ENCODE results near the gene ANKS1A.

ANKS1A gene

DNA sequence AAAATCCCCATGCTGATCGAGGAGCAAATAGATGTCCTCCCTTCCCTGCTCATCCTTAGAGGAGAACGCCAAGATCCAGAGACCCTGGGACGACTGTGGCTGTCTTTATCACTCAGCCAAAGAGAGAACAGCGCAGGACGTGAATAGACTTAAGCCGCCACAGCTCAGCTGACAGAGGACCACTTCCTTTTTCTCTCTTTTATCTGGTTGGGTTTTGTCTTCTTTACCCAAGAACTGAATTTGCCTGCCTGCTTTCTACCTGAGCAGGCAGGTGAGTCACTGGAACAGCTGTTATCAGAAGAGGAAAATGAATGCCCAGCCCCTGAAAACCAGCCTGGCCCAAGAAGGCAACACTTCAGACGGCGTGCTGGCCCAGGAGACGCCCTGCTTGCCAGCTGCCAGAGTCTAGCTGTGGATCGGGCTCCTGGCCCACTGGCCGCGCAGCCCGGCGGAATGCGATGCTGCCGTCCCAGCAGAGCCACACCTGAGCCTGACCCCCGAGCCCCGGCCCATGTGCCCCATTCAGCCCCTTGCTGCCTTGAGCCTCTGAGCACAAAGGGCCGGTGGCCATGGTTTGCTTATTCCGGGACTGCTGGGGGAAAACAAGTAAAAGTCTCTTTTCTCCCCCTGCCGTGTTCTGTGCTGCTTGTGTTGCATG, 169.9 kb downstream of the ANKS1A start:
- DNase-seq: no peak

DNA sequence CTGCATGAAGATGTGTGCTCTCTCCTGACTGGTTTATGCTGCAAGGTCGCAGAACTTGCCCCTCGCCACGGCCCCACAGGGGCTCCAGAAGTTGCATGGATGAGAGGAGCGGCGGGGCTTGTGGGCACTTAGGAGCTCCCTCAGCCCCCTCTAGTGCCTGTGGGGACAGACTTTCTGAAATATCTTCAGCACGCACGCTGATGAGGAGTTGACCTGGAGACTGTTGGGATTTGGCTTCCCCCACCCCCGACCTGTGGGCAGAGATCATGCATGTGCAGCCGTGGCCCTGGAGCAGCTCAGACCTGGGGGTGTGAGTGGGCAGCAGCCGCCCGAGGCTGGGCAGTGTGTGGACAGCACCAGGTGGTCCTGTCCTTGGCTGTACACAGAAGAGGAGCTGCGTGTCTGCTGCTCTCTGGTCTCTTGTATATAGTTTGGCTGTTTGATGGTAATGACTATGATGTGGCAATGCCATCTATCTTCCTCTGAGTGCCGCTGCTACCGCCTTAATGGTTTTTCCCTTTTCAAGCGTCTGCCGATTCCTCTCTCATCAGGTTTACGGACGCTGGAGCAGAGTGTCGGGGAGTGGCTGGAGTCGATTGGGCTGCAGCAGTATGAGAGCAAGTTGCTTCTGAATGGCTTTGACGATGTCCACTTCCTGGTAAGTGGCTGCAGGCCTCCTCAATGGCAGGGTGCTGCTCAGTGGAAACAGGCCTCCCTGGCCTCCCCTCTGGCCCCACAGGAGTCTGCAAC, 170.7 kb downstream of the ANKS1A start:
- no peak for DNase-seq

DNA sequence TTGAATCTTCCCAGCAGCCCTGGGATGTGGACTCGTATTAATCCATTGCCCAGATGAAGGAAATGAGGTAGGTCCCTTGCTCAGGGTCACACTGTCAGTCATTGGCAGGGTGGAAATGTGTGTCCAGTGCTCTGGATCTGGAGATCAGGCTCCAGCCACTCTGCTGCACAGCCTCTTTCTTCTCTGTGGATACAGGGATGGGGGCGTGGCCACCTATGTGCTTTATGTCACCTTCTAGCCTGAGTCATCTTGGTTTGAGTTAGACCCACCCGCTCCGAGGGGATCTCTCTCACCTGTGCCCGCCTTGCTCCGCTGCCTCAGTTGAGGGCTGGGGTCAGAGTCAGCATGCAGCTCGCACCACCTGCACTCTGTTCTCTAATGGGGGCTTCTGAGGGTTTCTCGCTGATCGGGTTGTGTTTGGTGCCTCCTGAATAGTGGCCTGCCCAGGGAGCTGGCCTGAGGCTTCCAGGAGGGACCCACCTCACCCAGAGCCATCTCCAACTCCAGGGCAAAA, 172.1 kb downstream of the ANKS1A start:
- no peak for DNase-seq

DNA sequence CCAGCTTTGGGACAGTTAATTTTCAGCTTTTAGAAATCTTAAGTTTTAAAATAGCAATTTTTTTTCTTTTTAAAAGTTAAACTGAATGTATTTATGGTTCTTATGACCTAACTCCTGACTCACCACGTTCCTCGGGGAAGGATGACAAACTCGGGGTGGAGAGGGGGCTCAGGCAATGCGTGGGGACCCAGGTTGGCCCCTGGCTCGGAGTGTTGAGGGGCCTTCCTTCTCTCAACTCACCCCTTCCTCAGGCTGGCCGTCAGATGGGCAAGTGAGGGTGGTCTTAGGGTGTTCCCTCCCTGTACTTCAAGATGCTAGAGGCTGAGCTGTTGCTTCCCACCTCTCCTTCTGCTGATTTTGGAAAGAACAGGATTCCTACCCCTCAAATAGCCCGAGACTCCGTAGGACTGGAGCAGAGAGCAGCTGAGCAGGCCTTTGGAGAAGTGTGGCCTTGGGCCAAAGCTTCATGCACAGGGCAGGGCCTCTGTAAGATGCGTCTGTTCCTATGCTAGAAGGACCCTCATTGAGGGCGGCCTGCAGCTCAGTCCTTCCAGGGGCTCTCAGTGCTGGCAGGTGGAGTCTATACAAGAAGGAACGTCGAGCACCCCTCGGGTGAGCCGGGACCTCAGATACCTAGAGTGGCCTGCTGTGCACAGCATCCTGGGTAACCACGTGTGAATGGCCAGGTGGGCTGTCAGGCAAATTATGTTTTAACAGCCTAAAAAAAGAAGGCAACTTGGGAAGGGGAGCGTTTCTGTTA, 172.8 kb downstream of the ANKS1A start:
- DNase-seq: no peak

DNA sequence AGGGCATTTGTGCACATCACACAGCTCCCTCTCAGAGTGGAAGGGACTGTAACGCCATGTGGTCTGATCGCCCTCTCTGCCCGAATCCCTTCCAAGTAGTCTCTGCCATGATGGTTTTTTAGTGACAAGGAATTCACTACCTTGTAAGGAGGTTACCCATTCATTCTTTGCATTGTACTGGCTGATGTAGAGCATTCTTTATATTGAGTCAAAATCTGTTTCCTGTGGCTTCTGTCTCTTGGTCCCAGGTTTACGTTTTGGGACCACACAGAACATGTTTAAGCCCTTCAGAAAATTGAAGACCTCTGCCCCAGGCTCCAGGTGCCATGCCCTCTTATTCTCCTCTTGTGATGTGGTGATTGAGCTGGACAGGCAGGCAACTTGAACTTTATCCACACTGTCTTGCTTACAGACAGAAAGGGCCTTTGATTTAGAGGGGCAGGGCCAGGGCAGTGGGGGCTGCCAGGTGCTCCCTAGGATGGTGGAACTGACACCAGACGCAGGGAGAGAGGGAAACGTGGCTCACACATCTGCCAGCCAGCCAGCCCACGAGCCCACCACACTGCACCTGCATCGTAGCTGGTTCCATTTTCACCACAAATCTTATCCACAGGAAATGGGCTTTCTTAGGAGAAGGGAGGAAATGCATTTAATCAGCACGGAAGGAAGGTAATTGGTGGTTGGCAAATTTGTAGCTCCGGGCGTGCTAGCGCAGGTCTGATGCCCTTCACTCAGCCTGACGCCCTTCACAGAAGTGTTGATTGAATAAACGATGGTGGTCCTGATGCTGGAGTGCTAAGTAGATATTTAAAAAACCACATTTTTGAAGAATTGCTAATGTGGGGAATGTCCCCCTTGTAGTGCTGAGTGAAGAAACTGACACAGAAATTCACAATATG, 173.9 kb downstream of the ANKS1A start:
- DNase-seq: no peak

DNA sequence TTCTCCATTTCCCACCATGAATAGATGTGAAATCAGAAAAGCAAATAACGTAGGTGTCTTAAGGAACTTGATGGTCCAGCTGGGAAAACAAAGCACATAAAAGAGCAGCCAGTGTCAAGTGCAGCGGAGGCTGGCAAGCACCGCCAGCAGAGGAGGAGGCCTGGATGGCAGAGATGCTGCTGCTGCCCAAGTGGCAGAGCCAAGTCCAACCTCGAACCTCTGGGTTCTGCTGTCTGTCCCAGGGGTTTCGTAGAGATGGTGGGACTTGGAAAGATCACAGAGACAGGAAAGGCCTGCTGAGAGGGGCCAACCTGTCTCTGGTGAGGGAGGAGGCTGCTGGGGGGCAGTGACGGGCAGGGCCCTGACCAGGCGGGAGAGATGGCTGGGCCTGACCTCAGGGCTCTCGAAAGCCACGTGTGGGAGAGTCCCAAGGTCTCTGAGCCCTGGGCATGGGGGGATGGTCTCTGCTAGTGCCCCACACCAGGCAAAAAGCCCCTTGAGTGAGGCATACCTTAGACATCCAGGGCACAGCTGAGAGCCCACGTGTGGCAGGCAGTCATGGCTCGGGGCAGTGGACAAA, 174.7 kb downstream of the ANKS1A start:
- no peak for DNase-seq

DNA sequence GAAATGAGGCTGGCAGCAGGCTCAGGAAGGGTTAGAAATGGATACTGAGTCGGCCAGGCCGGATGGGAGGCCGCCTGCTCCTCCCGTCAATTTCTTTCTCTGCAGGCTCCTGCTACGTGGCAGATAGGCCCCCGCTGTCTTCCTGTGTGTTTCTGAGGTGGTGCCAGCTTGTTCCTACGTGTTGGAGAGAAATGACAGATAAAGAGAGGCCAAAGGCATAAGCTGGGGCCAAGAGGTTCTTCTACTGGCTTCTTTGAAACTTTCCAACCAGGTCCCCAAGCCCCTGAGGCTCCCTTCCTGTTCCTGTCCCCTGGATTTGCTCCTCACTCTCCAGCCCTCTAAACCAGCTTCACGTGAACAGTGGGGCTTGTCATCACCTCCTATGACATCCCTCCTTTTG, 175.2 kb downstream of the ANKS1A start:
- no peak for DNase-seq

DNA sequence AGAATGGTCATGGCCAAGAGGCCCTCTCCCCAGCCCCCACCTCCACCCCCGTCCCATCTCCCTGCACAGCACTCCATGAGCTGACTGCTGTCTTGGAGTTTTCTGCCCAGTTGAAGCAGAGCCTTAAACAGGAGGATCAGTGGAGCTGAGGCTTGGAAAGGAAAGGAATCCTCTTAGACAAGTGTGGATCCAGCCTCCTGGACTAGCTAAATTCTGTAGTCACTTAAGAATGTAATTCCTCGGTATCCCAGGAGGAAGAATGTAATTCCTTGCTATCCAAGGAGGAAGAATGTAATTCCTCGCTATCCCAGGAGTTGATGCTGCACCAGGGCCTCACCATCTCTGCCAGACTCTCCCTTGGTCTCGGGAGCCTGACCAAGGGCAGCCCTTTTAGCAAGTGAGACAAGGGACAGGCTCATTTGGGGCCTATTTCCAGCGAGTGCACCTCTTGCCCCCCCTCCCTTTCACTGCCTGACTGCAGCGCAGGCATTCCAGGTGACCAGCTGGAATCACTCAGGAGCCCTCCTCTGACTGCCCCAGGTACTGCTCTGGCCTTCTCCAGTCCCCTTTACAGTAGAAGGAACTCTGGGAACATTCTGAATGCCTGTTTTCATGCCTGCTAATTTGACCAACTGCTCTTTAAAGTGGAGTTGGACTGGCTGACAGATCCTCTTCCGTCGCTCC, 175.8 kb downstream of the ANKS1A start:
- no peak for DNase-seq

DNA sequence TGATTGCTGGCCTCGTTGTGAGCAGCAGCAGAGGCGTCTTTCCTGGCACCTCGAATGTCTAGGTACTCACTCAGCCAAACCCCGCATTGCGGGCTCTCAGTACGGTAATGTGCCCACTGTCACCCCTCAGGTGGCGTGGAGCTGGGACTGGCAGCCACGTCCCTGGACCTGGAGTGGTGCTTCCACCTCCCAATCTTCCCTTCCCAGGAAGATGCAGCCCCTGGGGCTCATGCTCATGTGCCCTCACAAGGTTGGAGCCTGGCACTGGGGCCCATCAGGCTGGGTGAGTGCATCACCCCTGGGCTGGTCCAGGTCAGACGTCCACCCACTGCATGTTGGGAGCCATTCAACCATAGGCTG, 176.4 kb downstream of the ANKS1A start:
- DNase-seq: no peak

DNA sequence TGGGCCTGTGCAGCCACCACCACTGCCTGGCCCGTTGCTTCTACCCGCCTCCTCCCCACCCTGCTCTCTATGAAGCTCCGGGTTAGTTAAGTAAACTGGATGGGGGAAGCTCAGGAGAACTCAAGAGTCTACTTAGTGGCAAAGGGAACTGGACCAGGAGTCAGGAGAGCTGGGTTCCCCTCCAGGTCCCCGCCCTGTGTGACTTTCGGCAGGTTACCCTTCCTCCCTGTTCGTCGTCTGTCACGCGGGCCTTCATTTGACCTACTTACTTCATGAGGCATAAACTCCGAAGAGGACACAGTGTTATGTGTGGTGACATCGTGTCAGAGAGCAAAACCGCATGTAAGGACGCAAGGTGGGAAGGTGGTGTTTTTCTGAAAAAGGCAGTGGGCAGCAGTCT, 176.8 kb downstream of the ANKS1A start:
- no peak for DNase-seq

DNA sequence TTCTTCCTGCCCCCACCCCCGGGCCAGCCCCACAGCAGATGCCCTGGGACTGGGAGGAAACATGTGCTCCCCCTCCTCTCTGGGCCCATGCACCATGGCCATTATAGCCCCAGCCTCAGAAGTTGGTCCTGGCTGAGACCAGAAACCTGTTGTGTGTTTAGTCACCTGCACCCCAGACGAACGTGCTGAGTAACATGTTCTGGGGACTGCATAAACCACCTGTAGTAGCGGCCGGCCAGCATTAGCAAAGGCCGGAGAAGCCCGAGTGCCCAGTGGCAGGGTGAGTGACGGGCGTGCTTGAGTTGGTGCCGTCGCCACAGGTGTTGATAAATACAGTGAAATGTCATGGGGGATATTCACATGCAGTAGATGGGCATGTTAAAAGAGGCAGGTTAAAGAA, 178.2 kb downstream of the ANKS1A start:
- DNase-seq: no peak

DNA sequence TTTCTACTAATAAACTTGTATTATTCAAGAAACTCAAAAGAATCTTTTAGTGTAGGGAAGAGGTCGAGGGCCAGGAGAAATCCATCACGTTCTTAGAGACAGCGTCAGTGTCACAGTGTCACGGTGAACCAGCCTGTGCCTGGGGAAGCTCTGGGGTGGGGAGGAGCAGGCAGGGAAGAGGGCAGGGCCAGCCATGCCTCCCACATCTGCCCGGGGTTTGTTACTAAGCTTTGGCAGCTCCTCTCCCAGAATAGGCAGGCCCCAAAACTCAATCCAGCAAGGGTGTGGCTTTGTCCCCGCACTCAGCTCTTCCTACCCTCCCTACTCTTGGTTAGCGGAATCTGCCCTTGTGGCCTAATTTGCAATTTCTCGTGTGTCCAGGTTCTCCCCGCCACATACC, 179.2 kb downstream of the ANKS1A start:
- DNase-seq: no peak

DNA sequence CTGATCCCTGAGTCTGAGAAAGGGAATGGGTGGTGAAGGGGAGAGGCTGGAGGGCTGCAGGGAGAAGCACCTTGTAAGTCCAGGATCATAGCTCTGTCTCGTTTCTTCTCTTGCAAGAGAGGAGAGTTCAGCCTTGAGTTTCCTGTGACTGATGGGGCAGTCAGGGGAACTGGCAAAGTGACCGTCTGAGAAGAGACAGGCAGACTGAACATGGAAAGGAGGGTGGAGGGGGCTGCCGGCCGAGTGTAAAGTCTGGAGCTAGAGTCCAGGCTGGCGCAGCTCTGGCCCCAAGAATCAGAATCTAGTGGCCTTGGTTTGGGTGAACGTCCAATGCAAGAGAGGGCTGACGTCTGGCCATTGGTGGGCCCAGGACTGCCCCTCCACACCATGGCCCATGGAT, 179.6 kb downstream of the ANKS1A start:
- DNase-seq: no peak

DNA sequence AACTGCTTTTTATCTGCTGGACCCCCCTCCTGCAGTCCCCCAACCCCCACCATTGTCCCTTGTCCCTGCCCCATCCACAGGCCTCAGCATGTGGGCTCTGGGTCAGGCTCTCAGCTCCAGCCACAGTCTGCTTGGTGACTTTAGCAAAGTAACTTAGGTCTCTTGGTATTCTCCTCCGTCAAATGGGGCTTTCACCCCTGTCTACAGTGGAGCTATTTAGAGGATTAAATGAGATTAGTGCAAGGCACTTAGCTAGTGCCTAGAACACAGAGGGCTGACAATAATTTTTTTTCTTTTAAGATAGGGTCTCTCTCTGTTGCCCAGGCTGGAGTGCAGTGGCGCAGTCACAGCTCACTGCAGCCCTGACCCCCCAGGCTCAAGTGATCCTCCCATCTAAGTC, 180.2 kb downstream of the ANKS1A start:
- DNase-seq: no peak

DNA sequence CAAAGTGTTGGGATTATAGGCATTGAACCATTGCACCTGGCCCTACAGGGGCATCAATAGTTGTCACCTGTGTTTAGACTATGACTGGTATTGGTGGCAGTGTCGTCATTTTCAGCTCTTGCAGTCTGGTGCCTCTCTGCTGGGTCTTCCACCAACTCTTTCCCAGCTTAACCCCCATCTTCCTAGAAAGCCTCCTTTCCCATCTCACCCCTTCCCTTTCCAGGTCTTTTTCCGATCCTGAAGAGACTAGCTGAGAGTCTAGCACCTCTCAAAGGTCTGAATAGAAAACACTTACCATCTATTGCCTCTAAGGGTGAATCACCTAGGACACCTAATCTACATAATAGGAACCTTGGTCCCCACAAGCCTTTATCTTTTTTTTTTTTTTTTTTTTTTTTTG, 181.1 kb downstream of the ANKS1A start:
- DNase-seq: no peak

DNA sequence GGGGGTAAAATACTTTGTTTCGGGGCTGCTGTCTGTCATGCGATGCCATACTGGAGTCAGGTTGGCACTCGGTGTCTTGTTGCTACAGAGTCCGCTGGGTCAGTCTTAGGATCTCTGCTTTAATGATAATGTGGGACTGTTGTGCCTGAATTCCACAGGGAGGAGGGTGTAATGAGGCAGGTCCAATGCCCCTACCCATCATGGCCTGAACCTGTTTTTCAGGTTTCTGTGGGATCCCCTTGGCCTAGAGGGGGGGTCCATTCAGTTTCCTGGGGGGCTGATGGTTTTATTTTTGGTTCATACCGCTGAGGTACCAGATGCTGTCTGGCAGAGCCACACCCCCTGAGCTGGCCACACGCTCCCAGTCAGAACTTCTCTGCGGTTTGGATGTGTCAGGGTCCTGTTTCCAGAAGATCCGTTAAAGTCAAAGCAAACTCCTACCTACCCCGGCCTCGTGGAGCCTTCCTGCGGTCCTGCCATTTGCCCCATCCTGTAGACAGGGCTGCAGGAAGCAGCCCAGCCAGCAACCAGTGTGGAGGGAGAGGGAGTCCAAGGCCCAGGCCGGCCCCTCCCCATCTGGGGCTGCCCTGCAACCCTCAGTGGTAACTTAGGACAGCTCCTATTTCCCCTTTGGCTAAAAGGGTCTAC, 182.4 kb downstream of the ANKS1A start:
- no peak for DNase-seq

DNA sequence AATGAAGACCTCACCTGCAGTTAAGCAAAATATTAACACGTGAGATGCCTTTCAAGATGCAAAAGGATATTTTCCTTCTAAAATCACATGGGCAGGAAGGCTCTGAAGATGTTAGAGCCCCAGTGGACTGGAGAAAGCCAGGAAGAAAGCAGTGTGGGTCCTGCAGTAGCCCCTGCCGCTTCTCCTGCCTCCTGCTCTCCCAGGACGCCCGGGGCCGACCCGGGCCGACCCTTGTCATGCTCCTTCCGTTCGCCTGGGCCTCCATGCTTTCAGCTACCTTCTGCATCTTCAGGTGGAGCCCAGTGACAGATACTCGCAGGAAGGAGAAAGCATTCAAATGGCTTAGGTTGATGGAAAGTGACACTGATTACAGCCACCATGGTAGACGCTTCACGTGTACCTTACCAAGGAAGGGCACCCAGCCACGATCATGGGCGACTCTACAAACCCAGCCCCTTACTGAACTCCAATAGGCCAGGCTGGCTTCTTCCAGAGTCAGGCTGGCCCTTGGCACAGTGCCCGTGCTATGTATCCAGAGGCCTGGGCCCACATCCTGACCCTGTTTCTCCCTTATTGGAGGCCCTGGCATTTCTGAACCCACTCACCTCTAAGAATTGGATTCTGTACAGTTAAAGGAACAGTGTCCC, 183.1 kb downstream of the ANKS1A start:
- no peak for DNase-seq

DNA sequence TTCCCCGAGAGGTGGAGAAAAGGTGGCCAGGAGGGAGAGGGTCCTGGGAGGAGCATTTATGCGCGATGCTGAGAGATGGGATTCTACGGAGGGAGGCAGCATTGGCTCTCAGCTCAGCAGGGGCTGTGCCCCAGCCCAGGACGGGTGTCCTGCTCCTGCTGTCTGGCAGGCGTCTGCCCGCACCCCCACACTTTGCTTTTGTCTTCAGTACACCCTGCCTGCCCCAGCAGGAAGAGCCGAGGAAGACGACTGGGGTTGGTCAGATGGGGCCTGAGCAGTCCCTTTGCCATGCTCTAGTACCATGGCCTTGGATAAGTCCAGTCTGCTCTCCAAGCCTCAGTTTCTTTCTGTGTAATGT, 183.6 kb downstream of the ANKS1A start:
- DNase-seq: no peak

DNA sequence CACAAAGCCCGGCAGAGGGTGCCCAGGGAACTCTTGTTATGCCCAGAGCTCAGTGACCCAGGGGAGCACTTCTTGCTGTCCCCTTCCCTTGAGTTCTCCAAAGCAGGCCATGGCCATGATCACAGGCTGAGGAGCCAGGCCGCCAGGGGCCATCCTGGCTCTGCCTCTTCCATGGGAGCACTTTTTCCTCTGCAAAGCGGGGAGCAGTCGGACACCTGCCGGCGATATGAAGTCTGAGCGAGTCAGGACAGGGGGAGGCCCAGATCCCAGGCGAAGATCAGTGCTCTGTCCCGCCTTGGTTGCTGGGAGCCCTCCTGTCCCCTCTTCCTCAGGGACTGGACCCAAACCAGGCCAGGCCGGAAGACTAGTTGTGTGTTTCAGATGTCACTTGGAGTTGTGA, 184.2 kb downstream of the ANKS1A start:
- DNase-seq: no peak

DNA sequence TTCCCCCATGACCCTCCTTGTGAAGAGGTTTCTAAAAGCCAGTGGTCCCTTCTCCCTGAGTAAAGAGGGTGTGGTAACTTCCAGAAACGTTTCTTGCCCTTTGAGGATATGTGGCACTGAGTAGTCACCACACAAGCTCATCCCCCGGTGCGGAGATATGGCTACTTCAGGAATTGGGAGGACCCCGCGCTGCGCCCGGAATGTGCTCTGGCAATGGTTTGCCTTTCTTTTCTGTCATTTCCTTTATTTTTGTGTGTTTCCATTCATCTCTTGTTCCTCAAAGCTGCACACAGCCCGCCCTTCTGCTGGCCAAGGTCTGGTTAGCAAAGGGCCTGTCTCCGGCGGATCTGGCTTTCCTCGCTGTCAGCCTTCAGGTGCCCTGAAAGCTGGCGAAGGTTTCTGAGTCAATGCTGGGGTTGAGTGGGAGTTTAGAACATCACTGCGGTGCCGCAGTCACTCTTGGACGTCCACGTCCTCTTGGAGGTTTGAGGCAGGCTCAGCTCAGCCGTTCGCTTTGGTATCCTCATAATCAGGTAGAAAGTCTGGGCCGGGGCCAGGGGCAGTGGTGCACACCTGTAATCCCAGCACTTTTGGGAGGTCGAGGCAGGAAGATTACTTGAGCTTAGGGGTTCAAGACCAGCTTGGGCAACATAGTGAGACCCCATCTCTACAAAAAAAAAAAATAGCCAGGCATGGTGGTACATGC, 184.9 kb downstream of the ANKS1A start:
- DNase-seq: no peak

All from inflammatory macrophage treated with lipopolysaccharide for 4 hours (primary cell).